Bone marrow (tissue), 2 donors: ENCODE results near the gene NKD1.

ENCODE experiments used
- DNase-seq, 2 donors: peaks; one replicate each; lab custom pipeline; 2025; lab: John Stamatoyannopoulos, UW

NKD1 gene

GRCh38 chr16:50580180-50580798, 32.1 kb downstream of the NKD1 start:
- no peak for DNase-seq

GRCh38 chr16:50581845-50582244, 33.6 kb downstream of the NKD1 start:
- DNase-seq: no peak

GRCh38 chr16:50583211-50583610, 35.0 kb downstream of the NKD1 start:
- no peak for DNase-seq

- DNase-seq: no peak
Measured at GRCh38 chr16:50584033-50584722, 36.0 kb downstream of the NKD1 start.

- no peak for DNase-seq
Measured at GRCh38 chr16:50585331-50585776, 37.2 kb downstream of the NKD1 start.

GRCh38 chr16:50587543-50587942, 39.3 kb downstream of the NKD1 start:
- DNase-seq: no peak

GRCh38 chr16:50588276-50588675, 40.1 kb downstream of the NKD1 start:
- no peak for DNase-seq

- no peak for DNase-seq
Measured at GRCh38 chr16:50591209-50591608, 43.0 kb downstream of the NKD1 start.

- DNase-seq: no peak
Measured at GRCh38 chr16:50591800-50592771, 43.9 kb downstream of the NKD1 start.

- no peak for DNase-seq
Measured at GRCh38 chr16:50592996-50593395, 44.8 kb downstream of the NKD1 start.

GRCh38 chr16:50593410-50594150, 45.4 kb downstream of the NKD1 start:
- DNase-seq: no peak

GRCh38 chr16:50594308-50595260, 46.4 kb downstream of the NKD1 start:
- DNase-seq: no peak

GRCh38 chr16:50595859-50596258, 47.7 kb downstream of the NKD1 start:
- no peak for DNase-seq

- no peak for DNase-seq
Measured at GRCh38 chr16:50596762-50597450, 48.7 kb downstream of the NKD1 start.

GRCh38 chr16:50597563-50598255, 49.5 kb downstream of the NKD1 start:
- DNase-seq: no peak

GRCh38 chr16:50598256-50598894, 50.2 kb downstream of the NKD1 start:
- no peak for DNase-seq

- DNase-seq: no peak
Measured at GRCh38 chr16:50598936-50599361, 50.8 kb downstream of the NKD1 start.

GRCh38 chr16:50599494-50599893, 51.3 kb downstream of the NKD1 start:
- no peak for DNase-seq
